Stimulated activated CD4-positive, alpha-beta T cell treated with anti-CD3 and anti-CD28 coated beads, Interleukin-4, amount 100 ng/mL, for 1 hour (primary cell): Measurements from ENCODE around the gene NKX2-3.

Experiments
- DNase-seq: peaks from one replicate; pipeline ENCODE4 v3.0.0-alpha.2; 2020

The NKX2-3 gene

DNA sequence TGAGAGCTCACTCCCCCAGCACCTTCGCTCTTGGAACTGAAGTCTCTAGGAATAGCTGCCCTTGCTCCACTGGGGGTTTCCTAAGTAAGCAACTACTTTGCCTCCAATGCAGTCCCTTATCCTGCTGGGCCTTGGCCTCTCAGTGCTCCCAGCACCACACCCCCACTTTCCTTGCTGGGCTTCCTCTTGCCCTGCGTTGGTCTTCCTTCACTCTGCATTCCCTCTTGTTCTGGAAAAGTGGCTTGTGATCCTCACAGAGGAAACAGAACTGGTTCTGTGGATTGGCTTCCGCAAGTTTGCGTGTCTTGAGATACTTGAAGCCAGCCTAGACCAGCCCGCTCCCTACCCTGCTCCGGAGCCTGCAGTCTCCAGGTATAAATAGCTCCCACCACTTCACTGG, 6.4 kb downstream of the NKX2-3 start:
- DNase-seq: no peak

DNA sequence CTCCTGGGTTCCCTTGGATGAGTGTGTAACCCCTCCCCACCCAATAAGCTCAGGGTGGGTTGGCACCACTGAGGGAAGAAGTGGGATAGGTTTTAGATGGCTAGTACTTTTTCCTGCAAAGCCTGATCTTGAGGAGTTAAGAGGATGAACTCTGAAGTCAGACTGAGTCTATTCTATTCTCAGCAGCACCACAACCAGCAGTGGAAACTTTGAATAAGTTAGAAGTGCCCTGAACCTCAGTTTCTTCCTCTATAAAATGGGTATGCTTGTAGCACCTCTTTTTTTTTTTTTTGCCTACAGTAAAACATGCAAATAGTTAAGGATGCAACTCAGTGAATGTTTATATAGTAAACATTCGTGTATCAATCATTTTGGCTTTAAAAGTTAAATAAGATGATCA, 7.1 kb downstream of the NKX2-3 start:
- DNase-seq: no peak

- no peak for DNase-seq
Observed at GRCh38 chr10:99540306-99540656, 7.5 kb downstream of the NKX2-3 start.

DNA sequence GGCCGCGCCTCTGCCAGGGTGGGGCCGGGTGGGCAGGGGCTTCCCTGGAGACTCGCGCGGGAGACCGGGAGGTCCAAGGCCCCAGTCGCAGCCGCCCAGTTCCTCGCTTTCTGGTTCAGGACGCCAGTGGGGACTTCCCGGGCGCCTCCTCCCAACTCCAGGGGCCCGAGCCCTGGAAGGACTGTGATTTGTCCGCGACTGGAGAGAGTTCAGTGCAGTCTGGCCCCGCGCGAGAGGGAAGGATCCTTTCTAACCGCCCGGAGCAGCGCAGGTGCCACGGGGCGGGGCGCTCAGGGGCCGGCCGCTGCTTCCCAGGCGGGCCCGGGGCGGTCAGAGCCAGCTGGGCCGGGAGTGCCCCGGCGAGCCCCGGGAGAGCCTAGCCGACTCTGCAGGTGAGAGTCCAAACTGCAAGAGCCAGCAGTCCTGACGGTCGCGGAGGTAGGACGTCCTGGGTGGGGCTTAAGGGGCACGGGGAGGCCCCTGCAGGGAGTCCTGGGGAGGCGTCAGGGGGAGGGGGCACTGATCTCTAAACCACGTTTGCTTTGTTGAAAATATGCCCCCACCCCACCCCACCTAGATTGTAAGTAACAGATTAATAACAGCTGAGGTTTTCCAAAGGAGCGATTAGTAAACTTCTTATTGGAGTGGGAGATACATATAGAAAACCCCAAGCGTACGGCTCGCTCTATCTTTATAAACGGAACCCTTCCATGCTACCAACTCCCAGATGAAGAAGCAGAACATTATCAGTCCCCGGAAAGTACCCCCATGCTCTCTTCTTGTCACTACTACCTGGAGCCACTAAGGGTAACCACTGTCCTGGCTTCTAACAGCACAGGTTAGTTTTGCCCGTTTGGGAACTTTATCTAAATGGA, 8.2 kb downstream of the NKX2-3 start:
- no peak for DNase-seq

DNA sequence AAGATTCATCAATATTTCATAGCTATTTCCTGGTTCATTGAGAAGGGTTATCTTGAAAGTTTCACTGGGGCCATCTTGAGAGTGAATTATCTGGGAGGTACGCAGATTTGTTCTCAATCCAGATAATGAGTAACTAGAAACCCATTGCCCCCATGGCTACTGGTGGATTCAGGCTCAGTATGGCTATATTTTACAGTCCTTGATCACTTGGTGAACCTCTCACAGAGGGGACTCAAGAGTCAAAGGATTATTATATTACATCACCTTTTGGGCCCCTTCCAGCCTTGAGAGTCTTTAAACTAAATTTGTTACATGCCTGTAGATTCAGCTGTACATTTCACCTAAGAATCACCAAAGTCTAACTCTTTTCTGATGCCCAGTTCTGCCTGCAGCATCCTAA, 11.6 kb downstream of the NKX2-3 start:
- DNase-seq: no peak

- no peak for DNase-seq
Observed at GRCh38 chr10:99548041-99548530, 15.3 kb downstream of the NKX2-3 start.

DNA sequence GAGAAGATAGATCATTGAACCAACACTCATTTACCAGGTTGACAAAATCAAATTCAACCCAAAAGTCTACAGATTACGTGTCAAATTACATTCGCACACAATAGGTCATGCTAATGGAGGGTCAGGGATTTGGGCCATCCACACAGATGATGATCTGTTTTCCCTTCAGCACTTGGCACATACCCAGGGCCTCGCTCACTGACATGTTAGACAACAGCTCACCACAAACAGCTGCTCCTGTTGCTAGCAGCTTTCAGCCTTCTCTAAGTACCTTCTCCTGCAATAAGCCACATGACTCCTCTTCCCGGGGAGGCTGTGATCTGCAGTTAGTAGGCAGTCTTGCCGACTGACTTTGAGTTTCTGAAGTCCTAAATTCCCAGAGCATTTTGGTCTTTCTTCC, 18.4 kb downstream of the NKX2-3 start:
- DNase-seq: no peak

- DNase-seq: no peak
Observed at GRCh38 chr10:99551616-99552015, 18.9 kb downstream of the NKX2-3 start.

- no peak for DNase-seq
Observed at GRCh38 chr10:99555371-99555770, 22.6 kb downstream of the NKX2-3 start.

- DNase-seq: no peak
Observed at GRCh38 chr10:99555825-99556523, 23.2 kb downstream of the NKX2-3 start.

- DNase-seq: no peak
Observed at GRCh38 chr10:99557044-99557443, 24.3 kb downstream of the NKX2-3 start.

DNA sequence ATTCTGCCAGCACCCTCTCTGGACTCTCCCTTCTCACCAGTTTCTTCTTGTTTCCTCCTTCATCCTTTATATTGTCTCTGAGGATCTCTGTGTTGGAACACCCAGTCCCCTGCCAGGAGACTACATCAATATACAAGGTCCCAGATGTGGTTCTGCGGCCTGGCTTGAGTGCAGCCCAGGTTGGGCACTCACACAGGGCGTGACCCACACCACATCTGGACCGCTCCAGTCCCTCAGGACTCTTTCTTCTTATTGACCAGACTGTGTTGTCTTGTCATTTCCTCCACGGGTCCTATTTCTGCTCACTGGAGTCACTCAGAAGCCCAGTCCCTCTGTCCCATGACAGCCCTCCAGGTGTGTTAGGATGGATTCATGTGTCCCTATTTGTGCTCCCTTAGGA, 26.0 kb downstream of the NKX2-3 start:
- DNase-seq: no peak

GRCh38 chr10:99560277-99561126, 27.8 kb downstream of the NKX2-3 start:
- DNase-seq: no peak

DNA sequence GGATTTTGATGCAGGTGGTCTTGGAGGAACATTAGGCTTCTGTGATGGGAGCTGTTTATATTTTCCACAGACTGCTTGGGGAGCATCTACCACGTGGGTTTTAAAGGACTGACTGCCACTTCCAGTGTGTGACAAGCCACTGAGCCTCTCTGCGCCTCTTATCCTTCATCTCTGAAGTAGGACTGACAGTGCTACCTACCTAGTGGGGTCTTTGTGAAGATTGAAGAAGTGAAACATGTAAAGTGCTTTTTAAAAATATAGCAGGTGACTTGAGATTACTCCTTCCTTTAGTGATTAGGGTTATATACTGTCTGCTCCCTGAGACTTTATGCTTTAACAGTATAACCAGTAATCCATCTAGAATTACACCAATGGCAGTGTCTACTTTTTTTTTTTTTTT, 29.9 kb downstream of the NKX2-3 start:
- DNase-seq: no peak

GRCh38 chr10:99564361-99564760, 31.6 kb downstream of the NKX2-3 start:
- no peak for DNase-seq

- no peak for DNase-seq
Observed at GRCh38 chr10:99565166-99565565, 32.4 kb downstream of the NKX2-3 start.

GRCh38 chr10:99569253-99569939, 36.7 kb downstream of the NKX2-3 start:
- no peak for DNase-seq

- no peak for DNase-seq
Observed at GRCh38 chr10:99569961-99570360, 37.2 kb downstream of the NKX2-3 start.

GRCh38 chr10:99571816-99572215, 39.1 kb downstream of the NKX2-3 start:
- DNase-seq: no peak

DNA sequence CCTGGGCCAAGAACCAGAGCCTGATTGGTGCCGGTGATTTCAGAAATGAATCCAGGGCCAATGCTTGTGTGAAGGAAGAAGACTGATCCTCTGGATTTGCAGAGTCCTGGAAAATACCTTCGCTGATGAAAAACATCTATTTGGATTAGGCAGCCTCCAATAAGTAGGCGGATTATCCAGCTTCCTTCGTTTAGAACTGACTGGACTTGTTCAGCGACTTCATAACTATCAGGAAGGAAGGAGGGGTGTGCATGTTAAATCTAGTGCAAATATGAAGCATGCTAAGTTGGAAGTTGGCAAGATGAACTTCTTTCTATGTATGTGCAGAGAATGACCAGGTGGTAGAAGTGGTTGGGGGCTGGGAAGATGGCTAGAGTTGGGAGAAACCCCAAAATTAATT, 41.0 kb downstream of the NKX2-3 start:
- no peak for DNase-seq

DNA sequence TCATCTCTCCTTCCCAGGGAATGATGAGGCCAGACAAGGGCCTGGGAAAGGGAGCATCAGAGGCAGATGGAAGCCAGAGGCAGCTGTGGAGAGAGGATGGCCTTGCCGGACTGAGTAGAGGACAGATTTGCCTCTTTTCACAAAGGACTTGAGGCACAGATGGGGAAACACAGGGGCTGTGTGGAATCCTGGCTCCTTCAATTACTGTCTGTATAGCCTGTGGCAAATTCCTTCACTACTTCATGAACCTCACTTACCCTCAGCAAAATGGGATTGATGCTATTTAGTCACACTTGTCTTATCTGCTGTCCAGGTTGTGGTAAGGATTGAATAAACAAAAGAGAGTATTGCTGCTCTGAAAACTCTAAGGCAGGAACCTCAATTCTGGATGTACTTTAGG, 47.2 kb downstream of the NKX2-3 start:
- DNase-seq: no peak

GRCh38 chr10:99582255-99582770, 49.6 kb downstream of the NKX2-3 start:
- DNase-seq: no peak

DNA sequence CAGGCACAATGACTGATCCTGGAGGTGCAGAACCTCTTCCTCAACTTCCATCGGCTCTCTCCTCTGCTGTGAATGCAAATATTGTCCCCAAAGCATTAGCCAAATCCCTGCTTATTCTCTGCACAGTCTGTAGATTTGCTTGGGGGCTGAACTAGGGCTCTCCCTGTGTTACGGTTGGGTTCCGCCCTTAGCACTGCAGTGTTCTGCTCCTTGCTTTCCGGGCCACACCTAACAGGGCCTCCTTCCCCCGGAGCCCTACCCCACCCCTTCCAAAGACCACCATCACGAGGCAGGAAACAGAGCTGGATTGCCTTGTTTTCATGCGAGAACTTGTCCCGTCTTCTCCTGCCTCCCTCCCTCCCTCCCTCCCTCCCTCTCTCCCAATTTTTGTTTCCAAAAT, 50.9 kb downstream of the NKX2-3 start:
- no peak for DNase-seq
